Mucosa of descending colon (tissue), 3 donors: Measurements from ENCODE around the gene C1orf116. TPM values are rescaled to one million over a fixed set of nuclear protein-coding genes. Genes with fewer than 3 reads are reported as not detected.

Source experiments
- ATAC-seq: fragments of 200-7000 bp; cut with Tn5 transposase; one replicate; pipeline ENCODE4 v1.9.1; 2020; ENCODE audit warnings: mild to moderate bottlenecking, moderate library complexity
- DNase-seq, 3 donors: peaks; one replicate each; pipeline ENCODE4 v3.0.0-alpha.2; 2020
- H3K36me3 ChIP-seq: fragments of 200-600 bp; one replicate; pipeline ENCODE4 v1.8.0; 2021; ENCODE audit warnings: low read depth, mild to moderate bottlenecking
- H3K4me1 ChIP-seq: fragments of 200-600 bp; one replicate; pipeline ENCODE4 v1.8.0; 2021; ENCODE audit warnings: low read depth, mild to moderate bottlenecking
- H3K4me3 ChIP-seq: fragments of 200-600 bp; one replicate; pipeline ENCODE4 v1.8.0; 2021; ENCODE audit warnings: mild to moderate bottlenecking
- H3K9me3 ChIP-seq: fragments of 200-600 bp; one replicate; pipeline ENCODE4 v1.8.0; 2021; ENCODE audit warnings: mild to moderate bottlenecking
- CTCF ChIP-seq: fragments of 200-600 bp; IDR thresholded peaks from one replicate; pipeline ENCODE4 v1.8.0; 2022; ENCODE audit warnings: antibody characterized with exemption, mild to moderate bottlenecking
- intact Hi-C, 2 donors: fragments of 100-400 bp; cut with DNase I in 1 of 2; cut with micrococcal nuclease in 1 of 2; formaldehyde crosslinking; loops; one replicate each; pipeline versions ENCODE4 v1.11.0 to v1.11.1; 2022; cut with DNase I, micrococcal nuclease
- total RNA-seq, 3 donors: library from RNA; stranded (reverse); fragmentation: NEBNext Ultra II Directional in 2 of 3; extraction: Animal tissue kit (Norgen Biotek cat#: 25700) in 2 of 3; gene quantifications; one replicate each; pipeline versions ENCODE4 v1.2.1 to v1.2.4, GENCODE V29; 2021 to 2023
- donor health status: DM: no; HTN: no; CAD: no; lungs with moderate emphysema.
- donor health status: DM: no; HTN: no; CAD: no.
- donor health status: DM: no; HTN: yes; CAD: no.

C1orf116 gene
- total RNA-seq, 3 donors from 2014 or later, result 8.7 to 31.0 (median 25.4) TPM

GRCh38 chr1:207028884-207029650, 3.5 kb downstream of the C1orf116 start:
- H3K36me3 ChIP-seq, result no peaks in the 10 kb centered on the region
- intact Hi-C loops, result no loop called here
- peaks cover 54% of the 10 kb centered on the region for H3K4me1 ChIP-seq
- no peak for TF ChIP-seq CTCF
- H3K4me3 ChIP-seq, result no peak overlapping the region
- H3K9me3 ChIP-seq, result no peaks in the 10 kb centered on the region
- DNase-seq (no peak), ATAC-seq (no peak)

- no peak for ATAC-seq
- Histone ChIP-seq H3K9me3 (no peaks in the 10 kb centered on the region), H3K36me3 (no peaks in the 10 kb centered on the region), H3K4me1 (peaks cover 44% of the 10 kb centered on the region), H3K4me3 (no peak overlapping the region)
- no peak for DNase-seq
- TF ChIP-seq CTCF, result no peak
- intact Hi-C loops, result no loop called here
Measured at GRCh38 chr1:207027921-207028320, 4.6 kb downstream of the C1orf116 start.

- H3K4me1 ChIP-seq, result peaks cover 44% of the 10 kb centered on the region
- TF ChIP-seq CTCF, result no peak
- peak; percentile 80 for ATAC-seq
- H3K36me3 ChIP-seq, result no peaks in the 10 kb centered on the region
- H3K4me3 ChIP-seq, result no peak overlapping the region
- no peaks in the 10 kb centered on the region for H3K9me3 ChIP-seq
- peak; percentile 67 to 77 (median 72) for DNase-seq
- intact Hi-C loops, result no loop called here
Measured at GRCh38 chr1:207027206-207027777, 5.3 kb downstream of the C1orf116 start.

- H3K9me3 ChIP-seq, result no peaks in the 10 kb centered on the region
- intact Hi-C loops, result no loop called here
- H3K36me3 ChIP-seq, result no peaks in the 10 kb centered on the region
- DNase-seq (no peak), ATAC-seq (no peak)
- peaks cover 44% of the 10 kb centered on the region for H3K4me1 ChIP-seq
- TF ChIP-seq CTCF, result no peak
- H3K4me3 ChIP-seq, result no peak overlapping the region
Measured at GRCh38 chr1:207026104-207026534, 6.4 kb downstream of the C1orf116 start.

- DNase-seq, result no peak
- no peaks in the 10 kb centered on the region for H3K36me3 ChIP-seq
Measured at GRCh38 chr1:207025146-207025880, 7.2 kb downstream of the C1orf116 start.

More at GRCh38 chr1:207025146-207025880, 7.2 kb downstream of the C1orf116 start:
- Histone ChIP-seq H3K4me3 (no peak overlapping the region), H3K4me1 (peaks cover 48% of the 10 kb centered on the region), H3K9me3 (no peaks in the 10 kb centered on the region)
- intact Hi-C loops, result no loop called here
- ATAC-seq, result no peak
- no peak for TF ChIP-seq CTCF
